ENCODE measurements around the gene FCMR.

The FCMR gene

DNA sequence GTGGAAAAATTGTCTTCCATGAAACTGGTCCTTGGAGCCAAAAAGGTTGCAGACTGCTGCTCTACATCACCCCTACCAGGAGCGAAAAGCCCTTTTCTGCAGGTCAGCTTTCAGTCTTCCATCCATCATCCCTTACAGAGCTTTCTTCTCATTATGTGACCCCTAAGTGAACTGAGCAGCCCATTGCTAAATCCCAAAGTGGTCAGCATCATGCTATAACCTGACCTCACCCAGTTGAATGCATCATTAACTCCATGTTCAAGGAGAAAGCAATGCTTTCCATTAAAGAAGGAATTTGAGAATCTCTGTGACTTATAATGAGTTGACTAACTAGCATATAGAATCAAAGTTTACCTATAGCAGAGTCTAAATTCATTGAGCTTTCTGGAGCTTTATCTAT, 34.9 kb downstream of the FCMR start:
- TF ChIP-seq, protein P1, sequence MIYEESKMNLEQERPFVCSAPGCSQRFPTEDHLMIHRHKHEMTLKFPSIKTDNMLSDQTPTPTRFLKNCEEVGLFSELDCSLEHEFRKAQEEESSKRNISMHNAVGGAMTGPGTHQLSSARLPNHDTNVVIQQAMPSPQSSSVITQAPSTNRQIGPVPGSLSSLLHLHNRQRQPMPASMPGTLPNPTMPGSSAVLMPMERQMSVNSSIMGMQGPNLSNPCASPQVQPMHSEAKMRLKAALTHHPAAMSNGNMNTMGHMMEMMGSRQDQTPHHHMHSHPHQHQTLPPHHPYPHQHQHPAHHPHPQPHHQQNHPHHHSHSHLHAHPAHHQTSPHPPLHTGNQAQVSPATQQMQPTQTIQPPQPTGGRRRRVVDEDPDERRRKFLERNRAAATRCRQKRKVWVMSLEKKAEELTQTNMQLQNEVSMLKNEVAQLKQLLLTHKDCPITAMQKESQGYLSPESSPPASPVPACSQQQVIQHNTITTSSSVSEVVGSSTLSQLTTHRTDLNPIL (CRISPR knock-in tag; IDR thresholded peaks at IDR 0.05; ENCODE audit: low read depth): no peak
- TF ChIP-seq PPARA (CRISPR knock-in tag; IDR thresholded peaks at IDR 0.05; ENCODE audit: borderline replicate concordance) (no peak), ZFP30 (CRISPR knock-in tag; IDR thresholded peaks at IDR 0.05) (no peak), CSDC2 (CRISPR knock-in tag; IDR thresholded peaks at IDR 0.05) (no peak), TCF4 (CRISPR knock-in tag; IDR thresholded peaks at IDR 0.05; ENCODE audit: borderline replicate concordance) (no peak), GLIS3 (CRISPR knock-in tag; IDR thresholded peaks at IDR 0.05) (no peak), RARB (CRISPR knock-in tag; IDR thresholded peaks at IDR 0.05) (no peak), ZNF565 (CRISPR knock-in tag; conservative IDR thresholded peaks at IDR 0.05; ENCODE audit: low read depth) (no peak), BACH2 (CRISPR knock-in tag; IDR thresholded peaks at IDR 0.05; ENCODE audit: borderline replicate concordance) (no peak), OSR1 (CRISPR knock-in tag; IDR thresholded peaks at IDR 0.05) (no peak), ZNF70 (CRISPR knock-in tag; IDR thresholded peaks at IDR 0.05) (no peak)
- TF ChIP-seq, protein P2, sequence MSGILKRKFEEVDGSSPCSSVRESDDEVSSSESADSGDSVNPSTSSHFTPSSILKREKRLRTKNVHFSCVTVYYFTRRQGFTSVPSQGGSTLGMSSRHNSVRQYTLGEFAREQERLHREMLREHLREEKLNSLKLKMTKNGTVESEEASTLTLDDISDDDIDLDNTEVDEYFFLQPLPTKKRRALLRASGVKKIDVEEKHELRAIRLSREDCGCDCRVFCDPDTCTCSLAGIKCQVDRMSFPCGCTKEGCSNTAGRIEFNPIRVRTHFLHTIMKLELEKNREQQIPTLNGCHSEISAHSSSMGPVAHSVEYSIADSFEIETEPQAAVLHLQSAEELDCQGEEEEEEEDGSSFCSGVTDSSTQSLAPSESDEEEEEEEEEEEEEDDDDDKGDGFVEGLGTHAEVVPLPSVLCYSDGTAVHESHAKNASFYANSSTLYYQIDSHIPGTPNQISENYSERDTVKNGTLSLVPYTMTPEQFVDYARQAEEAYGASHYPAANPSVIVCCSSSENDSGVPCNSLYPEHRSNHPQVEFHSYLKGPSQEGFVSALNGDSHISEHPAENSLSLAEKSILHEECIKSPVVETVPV (CRISPR knock-in tag; IDR thresholded peaks at IDR 0.05): no peak
- TF ChIP-seq, protein P3, sequence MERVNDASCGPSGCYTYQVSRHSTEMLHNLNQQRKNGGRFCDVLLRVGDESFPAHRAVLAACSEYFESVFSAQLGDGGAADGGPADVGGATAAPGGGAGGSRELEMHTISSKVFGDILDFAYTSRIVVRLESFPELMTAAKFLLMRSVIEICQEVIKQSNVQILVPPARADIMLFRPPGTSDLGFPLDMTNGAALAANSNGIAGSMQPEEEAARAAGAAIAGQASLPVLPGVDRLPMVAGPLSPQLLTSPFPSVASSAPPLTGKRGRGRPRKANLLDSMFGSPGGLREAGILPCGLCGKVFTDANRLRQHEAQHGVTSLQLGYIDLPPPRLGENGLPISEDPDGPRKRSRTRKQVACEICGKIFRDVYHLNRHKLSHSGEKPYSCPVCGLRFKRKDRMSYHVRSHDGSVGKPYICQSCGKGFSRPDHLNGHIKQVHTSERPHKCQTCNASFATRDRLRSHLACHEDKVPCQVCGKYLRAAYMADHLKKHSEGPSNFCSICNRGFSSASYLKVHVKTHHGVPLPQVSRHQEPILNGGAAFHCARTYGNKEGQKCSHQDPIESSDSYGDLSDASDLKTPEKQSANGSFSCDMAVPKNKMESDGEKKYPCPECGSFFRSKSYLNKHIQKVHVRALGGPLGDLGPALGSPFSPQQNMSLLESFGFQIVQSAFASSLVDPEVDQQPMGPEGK (CRISPR knock-in tag; IDR thresholded peaks at IDR 0.05; ENCODE audit: borderline replicate concordance): no peak
- TF ChIP-seq, protein P4, sequence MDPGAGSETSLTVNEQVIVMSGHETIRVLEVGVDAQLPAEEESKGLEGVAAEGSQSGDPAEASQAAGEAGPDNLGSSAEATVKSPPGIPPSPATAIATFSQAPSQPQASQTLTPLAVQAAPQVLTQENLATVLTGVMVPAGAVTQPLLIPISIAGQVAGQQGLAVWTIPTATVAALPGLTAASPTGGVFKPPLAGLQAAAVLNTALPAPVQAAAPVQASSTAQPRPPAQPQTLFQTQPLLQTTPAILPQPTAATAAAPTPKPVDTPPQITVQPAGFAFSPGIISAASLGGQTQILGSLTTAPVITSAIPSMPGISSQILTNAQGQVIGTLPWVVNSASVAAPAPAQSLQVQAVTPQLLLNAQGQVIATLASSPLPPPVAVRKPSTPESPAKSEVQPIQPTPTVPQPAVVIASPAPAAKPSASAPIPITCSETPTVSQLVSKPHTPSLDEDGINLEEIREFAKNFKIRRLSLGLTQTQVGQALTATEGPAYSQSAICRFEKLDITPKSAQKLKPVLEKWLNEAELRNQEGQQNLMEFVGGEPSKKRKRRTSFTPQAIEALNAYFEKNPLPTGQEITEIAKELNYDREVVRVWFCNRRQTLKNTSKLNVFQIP (CRISPR knock-in tag; IDR thresholded peaks at IDR 0.05; ENCODE audit: borderline replicate concordance, low read depth): no peak
- no peak for ATAC-seq

DNA sequence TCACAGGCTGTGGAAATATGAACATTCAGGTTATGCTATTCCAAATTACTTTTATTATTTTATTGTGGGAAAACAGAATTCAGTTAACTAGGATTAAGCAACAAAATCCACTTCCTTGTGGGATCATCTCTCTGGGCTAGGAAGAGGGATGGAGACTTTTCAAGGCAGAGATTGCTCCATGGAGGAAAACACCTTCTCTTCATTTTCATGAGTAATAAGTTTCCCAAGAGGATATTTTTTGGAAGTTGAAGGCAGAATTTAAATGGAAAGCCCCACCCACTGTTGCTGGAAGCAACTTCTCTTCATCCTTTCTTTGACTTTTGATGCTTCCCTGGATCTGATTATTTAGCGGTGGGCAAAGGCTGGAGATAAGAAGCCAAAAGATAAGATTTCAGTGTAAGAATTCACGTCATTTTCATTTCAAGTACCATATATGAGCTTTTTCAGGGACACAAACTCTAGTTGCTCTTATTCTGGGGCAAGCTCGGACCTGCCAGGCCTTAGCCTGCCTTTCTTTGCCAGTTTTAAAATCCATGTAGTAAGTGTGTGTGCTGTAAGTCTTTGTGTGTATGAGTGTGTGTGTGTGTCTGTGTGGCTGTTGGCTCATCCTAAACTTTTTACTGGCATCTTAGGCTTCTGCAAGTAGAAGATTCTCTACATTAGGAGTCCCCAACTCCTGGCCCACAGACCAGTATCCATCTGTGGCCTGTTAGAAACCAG, 36.2 kb downstream of the FCMR start:
- TF ChIP-seq ZC3H10 (CRISPR knock-in tag; IDR thresholded peaks at IDR 0.05): no peak
- TF ChIP-seq, protein P4 (CRISPR knock-in tag; IDR thresholded peaks at IDR 0.05; ENCODE audit: borderline replicate concordance, low read depth): no peak
- no peak for TF ChIP-seq ZFP3 (CRISPR knock-in tag; IDR thresholded peaks at IDR 0.05)
- no peak for TF ChIP-seq ZNF70 (CRISPR knock-in tag; IDR thresholded peaks at IDR 0.05)
- TF ChIP-seq CSDC2 (CRISPR knock-in tag; IDR thresholded peaks at IDR 0.05): no peak
- no peak for TF ChIP-seq BACH2 (CRISPR knock-in tag; IDR thresholded peaks at IDR 0.05; ENCODE audit: borderline replicate concordance)
- TF ChIP-seq ESRRG (CRISPR knock-in tag; IDR thresholded peaks at IDR 0.05): no peak
- TF ChIP-seq ARNTL (CRISPR knock-in tag; IDR thresholded peaks at IDR 0.05; ENCODE audit: borderline replicate concordance, low read depth): no peak
- no peak for TF ChIP-seq ZFP30 (CRISPR knock-in tag; IDR thresholded peaks at IDR 0.05)
- TF ChIP-seq, protein P1 (CRISPR knock-in tag; IDR thresholded peaks at IDR 0.05; ENCODE audit: low read depth): no peak
- no peak for TF ChIP-seq PPARA (CRISPR knock-in tag; IDR thresholded peaks at IDR 0.05; ENCODE audit: borderline replicate concordance)
- no peak for TF ChIP-seq TCF4 (CRISPR knock-in tag; IDR thresholded peaks at IDR 0.05; ENCODE audit: borderline replicate concordance)
- TF ChIP-seq OSR1 (CRISPR knock-in tag; IDR thresholded peaks at IDR 0.05): no peak
- TF ChIP-seq ZNF565 (CRISPR knock-in tag; conservative IDR thresholded peaks at IDR 0.05; ENCODE audit: low read depth): no peak
- TF ChIP-seq SNAI2 (CRISPR knock-in tag; IDR thresholded peaks at IDR 0.05): no peak
- TF ChIP-seq, protein P3 (CRISPR knock-in tag; IDR thresholded peaks at IDR 0.05; ENCODE audit: borderline replicate concordance): no peak
- TF ChIP-seq ZNF8 (CRISPR knock-in tag; IDR thresholded peaks at IDR 0.05): no peak
- TF ChIP-seq, protein P5, sequence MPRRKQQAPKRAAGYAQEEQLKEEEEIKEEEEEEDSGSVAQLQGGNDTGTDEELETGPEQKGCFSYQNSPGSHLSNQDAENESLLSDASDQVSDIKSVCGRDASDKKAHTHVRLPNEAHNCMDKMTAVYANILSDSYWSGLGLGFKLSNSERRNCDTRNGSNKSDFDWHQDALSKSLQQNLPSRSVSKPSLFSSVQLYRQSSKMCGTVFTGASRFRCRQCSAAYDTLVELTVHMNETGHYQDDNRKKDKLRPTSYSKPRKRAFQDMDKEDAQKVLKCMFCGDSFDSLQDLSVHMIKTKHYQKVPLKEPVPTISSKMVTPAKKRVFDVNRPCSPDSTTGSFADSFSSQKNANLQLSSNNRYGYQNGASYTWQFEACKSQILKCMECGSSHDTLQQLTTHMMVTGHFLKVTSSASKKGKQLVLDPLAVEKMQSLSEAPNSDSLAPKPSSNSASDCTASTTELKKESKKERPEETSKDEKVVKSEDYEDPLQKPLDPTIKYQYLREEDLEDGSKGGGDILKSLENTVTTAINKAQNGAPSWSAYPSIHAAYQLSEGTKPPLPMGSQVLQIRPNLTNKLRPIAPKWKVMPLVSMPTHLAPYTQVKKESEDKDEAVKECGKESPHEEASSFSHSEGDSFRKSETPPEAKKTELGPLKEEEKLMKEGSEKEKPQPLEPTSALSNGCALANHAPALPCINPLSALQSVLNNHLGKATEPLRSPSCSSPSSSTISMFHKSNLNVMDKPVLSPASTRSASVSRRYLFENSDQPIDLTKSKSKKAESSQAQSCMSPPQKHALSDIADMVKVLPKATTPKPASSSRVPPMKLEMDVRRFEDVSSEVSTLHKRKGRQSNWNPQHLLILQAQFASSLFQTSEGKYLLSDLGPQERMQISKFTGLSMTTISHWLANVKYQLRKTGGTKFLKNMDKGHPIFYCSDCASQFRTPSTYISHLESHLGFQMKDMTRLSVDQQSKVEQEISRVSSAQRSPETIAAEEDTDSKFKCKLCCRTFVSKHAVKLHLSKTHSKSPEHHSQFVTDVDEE (CRISPR knock-in tag; IDR thresholded peaks at IDR 0.05): no peak
- no peak for TF ChIP-seq GLIS3 (CRISPR knock-in tag; IDR thresholded peaks at IDR 0.05)
- no peak for ATAC-seq

All from SK-N-SH treated with all-trans-retinoic acid at 6 μM for 48 hours (cell line).